RWPE2 (cell line): Measurements from ENCODE around the gene ADAMTS6.

Experiments used
- ATAC-seq: fragments of 200-7000 bp; cut with Tn5 transposase; 3 replicates; pipeline ENCODE4 v1.9.1; 2021; ENCODE audit warnings: low read depth
- DNase-seq: peaks from one replicate; pipeline ENCODE4 v3.0.0-alpha.2; 2020; ENCODE audit warnings: low spot score
- H3K27ac ChIP-seq: fragments of 450-650 bp; 2 replicates; pipeline ENCODE4 v1.5.1; 2017; ENCODE audit warnings: mild to moderate bottlenecking; ENCODE audit not compliant: poor library complexity, severe bottlenecking
- H3K27me3 ChIP-seq: fragments of 250-450 bp; sonication (Bioruptor Pico); 2 replicates; pipeline ENCODE4 v1.5.1; 2021; ENCODE audit warnings: mild to moderate bottlenecking, moderate library complexity; ENCODE audit not compliant: insufficient read depth, poor library complexity, severe bottlenecking
- H3K36me3 ChIP-seq: fragments of 250-450 bp; sonication (Bioruptor Pico); 2 replicates; pipeline ENCODE4 v1.5.1; 2020; ENCODE audit warnings: low read depth, mild to moderate bottlenecking, moderate library complexity
- H3K4me1 ChIP-seq: fragments of 250-450 bp; sonication (Bioruptor Pico); 2 replicates; pipeline ENCODE4 v1.5.1; 2021; ENCODE audit warnings: mild to moderate bottlenecking, moderate library complexity; ENCODE audit not compliant: insufficient read depth, poor library complexity, severe bottlenecking
- H3K4me3 ChIP-seq: fragments of 250-450 bp; sonication (Bioruptor Pico); 2 replicates; pipeline ENCODE4 v1.5.1; 2021; ENCODE audit warnings: mild to moderate bottlenecking, moderate library complexity; ENCODE audit not compliant: severe bottlenecking
- H3K9me3 ChIP-seq: fragments of 250-450 bp; sonication (Bioruptor Pico); 2 replicates; pipeline ENCODE4 v1.5.1; 2021; ENCODE audit warnings: mild to moderate bottlenecking, moderate library complexity; ENCODE audit not compliant: severe bottlenecking
- TF ChIP-seq, protein P1 (sequence below): fragments of 450-650 bp; IDR thresholded peaks from one replicate; pipeline ENCODE4 v1.5.1; 2017; ENCODE audit warnings: mild to moderate bottlenecking, moderate library complexity; ENCODE audit not compliant: poor library complexity, severe bottlenecking

ADAMTS6 gene

DNA sequence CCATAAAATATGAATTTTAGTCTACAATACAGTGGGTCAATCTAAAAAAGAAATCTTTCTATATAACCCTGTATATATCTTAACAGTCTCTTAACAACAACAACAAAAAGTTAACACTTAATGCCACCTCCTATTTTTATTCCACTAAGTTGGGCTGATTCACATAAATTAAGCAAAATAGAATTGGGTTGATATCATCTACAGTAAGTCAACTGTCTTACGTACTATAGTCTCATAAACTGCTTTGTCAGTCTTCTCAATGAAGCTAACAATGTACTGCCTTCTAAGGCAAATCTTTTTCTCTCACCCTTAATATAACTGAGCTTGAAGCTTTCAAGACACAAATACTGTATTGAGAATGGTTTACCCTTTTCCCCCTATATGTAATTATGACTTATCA, 185.7 kb downstream of the ADAMTS6 start:
- H3K9me3 ChIP-seq, result no peaks in the 10 kb centered on the region
- no peak overlapping the region for H3K27ac ChIP-seq
- ATAC-seq (no peak), DNase-seq (no peak)
- H3K4me3 ChIP-seq, result no peak overlapping the region
- peaks cover 57% of the 10 kb centered on the region for H3K36me3 ChIP-seq
- no peaks in the 10 kb centered on the region for H3K4me1 ChIP-seq
- H3K27me3 ChIP-seq, result no peaks in the 10 kb centered on the region
- TF ChIP-seq, protein P1, sequence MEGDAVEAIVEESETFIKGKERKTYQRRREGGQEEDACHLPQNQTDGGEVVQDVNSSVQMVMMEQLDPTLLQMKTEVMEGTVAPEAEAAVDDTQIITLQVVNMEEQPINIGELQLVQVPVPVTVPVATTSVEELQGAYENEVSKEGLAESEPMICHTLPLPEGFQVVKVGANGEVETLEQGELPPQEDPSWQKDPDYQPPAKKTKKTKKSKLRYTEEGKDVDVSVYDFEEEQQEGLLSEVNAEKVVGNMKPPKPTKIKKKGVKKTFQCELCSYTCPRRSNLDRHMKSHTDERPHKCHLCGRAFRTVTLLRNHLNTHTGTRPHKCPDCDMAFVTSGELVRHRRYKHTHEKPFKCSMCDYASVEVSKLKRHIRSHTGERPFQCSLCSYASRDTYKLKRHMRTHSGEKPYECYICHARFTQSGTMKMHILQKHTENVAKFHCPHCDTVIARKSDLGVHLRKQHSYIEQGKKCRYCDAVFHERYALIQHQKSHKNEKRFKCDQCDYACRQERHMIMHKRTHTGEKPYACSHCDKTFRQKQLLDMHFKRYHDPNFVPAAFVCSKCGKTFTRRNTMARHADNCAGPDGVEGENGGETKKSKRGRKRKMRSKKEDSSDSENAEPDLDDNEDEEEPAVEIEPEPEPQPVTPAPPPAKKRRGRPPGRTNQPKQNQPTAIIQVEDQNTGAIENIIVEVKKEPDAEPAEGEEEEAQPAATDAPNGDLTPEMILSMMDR, result no peak

DNA sequence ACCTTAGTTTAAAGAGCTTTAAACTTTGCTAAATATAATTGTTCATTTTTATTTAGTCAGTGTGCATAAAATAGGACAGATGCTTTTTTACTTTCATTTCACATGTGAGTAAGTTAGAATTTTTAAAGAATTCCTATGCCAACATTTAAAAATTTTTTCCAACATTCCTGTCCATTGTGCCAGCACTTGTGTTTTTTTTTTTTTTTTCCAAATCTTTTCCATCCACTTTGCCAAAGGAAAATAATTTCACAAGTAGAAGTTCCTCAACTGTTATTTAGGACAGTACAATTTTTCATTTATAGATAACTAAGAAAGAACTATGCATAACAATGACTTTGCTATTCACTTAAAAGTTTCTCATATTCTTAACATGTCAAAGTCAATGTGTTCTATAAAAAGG, 189.5 kb downstream of the ADAMTS6 start:
- H3K36me3 ChIP-seq, result peaks cover 51% of the 10 kb centered on the region
- H3K4me3 ChIP-seq, result no peak overlapping the region
- no peaks in the 10 kb centered on the region for H3K4me1 ChIP-seq
- TF ChIP-seq, protein P1, result no peak
- H3K27ac ChIP-seq, result no peak overlapping the region
- ATAC-seq, result no peak
- no peak for DNase-seq
- no peaks in the 10 kb centered on the region for H3K27me3 ChIP-seq
- no peaks in the 10 kb centered on the region for H3K9me3 ChIP-seq

GRCh38 chr5:65290677-65291076, 191.0 kb downstream of the ADAMTS6 start:
- H3K27ac ChIP-seq, result no peak overlapping the region
- DNase-seq, result no peak
- no peak for ATAC-seq
- H3K4me1 ChIP-seq, result no peaks in the 10 kb centered on the region
- no peaks in the 10 kb centered on the region for H3K27me3 ChIP-seq
- H3K9me3 ChIP-seq, result no peaks in the 10 kb centered on the region
- H3K4me3 ChIP-seq, result no peak overlapping the region
- TF ChIP-seq, protein P1, result no peak
- H3K36me3 ChIP-seq, result peaks cover 48% of the 10 kb centered on the region

DNA sequence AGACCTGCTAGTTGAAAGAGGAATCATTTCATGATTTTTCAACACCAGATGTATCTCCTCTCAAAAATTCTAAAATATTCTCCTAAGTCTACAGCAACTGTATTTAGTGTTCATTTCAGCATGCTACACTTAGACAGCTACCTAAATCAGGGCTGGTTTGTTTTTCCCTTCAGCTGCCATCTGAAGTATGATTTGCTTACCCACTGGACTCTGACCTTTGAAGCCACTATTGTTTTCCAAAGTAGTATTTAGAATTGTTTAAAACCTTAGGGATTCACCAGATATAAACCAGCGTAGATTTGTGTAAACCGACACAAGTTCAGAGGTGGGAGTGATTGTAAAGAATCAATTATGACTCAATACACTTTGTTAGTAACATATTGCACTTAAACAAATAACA, 193.1 kb downstream of the ADAMTS6 start:
- Histone ChIP-seq H3K27me3 (no peaks in the 10 kb centered on the region), H3K27ac (no peak overlapping the region), H3K9me3 (no peaks in the 10 kb centered on the region), H3K4me1 (no peaks in the 10 kb centered on the region), H3K4me3 (no peak overlapping the region), H3K36me3 (peaks cover 35% of the 10 kb centered on the region)
- DNase-seq (no peak), ATAC-seq (no peak)
- TF ChIP-seq, protein P1, result no peak

DNA sequence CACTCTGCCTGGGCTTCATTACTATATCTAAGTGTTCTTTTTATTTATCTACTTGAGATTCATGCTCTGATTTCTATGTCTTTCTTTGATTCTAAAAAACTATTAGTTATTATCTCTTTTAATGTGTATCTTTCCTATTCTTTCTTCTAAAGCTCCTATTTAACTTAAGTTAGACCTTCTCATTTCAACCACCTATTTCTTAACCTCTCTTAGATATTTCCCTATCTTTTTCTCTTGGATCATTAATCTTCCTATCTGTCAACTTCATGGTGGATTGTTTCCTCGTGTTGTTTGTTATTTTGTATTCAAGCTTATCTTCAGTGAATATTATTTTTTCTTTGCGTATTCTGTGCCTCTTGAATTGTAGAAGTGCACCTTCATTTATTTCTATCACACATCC, 202.1 kb downstream of the ADAMTS6 start:
- TF ChIP-seq, protein P1, result no peak
- no peak overlapping the region for H3K4me3 ChIP-seq
- no peak for ATAC-seq
- H3K27ac ChIP-seq, result no peak overlapping the region
- H3K9me3 ChIP-seq, result no peaks in the 10 kb centered on the region
- H3K36me3 ChIP-seq, result no peaks in the 10 kb centered on the region; the same call in 1 of the 2 replicates
- no peak for DNase-seq
- no peaks in the 10 kb centered on the region for H3K4me1 ChIP-seq
- no peaks in the 10 kb centered on the region for H3K27me3 ChIP-seq
